Brain microvascular endothelial cell (primary cell): ENCODE measurements around the gene KLF13.

Experiments
- DNase-seq: peaks from one replicate; pipeline ENCODE4 v3.0.0-alpha.2; 2020
- H3K27ac ChIP-seq: fragments of 250-450 bp; sonication (Bioruptor Pico); 2 replicates; pipeline ENCODE4 v1.5.1; 2020; ENCODE audit warnings: mild to moderate bottlenecking, moderate library complexity
- H3K27me3 ChIP-seq: fragments of 250-450 bp; sonication (Bioruptor Pico); replicated peaks from 2 replicates; pipeline ENCODE4 v1.5.1; 2020; ENCODE audit warnings: mild to moderate bottlenecking
- H3K36me3 ChIP-seq: fragments of 250-450 bp; sonication (Bioruptor Pico); replicated peaks from 2 replicates; pipeline ENCODE4 v1.5.1; 2020; ENCODE audit warnings: mild to moderate bottlenecking
- H3K4me3 ChIP-seq: 2 replicates; pipeline ENCODE4 v1.5.1; 2011; ENCODE audit warnings: low read depth, mild to moderate bottlenecking, control low read depth, low read length, moderate library complexity
- in situ Hi-C: cut with HindIII; loops from 2 replicates; pipeline ENCODE4 v1.10.0; 2017; ENCODE audit warnings: low sequenced_read_pairs, low pct_ligation_motif_present
- TF ChIP-seq, protein P1 (sequence below): IDR thresholded peaks from 2 replicates; pipeline ENCODE4 v1.5.1; 2011; ENCODE audit warnings: low read depth, mild to moderate bottlenecking, moderate library complexity, low read length, control low read depth, inconsistent platforms; ENCODE audit errors: missing control alignments

Gene KLF13

GRCh38 chr15:31317017-31317416 is 9.6 kb upstream of the KLF13 start:
- in situ Hi-C loops: loop anchor here (25.0 kb wide), 1 partner anchor 105 kb away; no protein-coding TSS in a partner anchor
- Histone ChIP-seq H3K4me3 (no peak overlapping the region), H3K27ac (no peak overlapping the region), H3K27me3 (peaks cover 2% of the 10 kb centered on the region), H3K36me3 (no peaks in the 10 kb centered on the region)
- TF ChIP-seq, protein P1, sequence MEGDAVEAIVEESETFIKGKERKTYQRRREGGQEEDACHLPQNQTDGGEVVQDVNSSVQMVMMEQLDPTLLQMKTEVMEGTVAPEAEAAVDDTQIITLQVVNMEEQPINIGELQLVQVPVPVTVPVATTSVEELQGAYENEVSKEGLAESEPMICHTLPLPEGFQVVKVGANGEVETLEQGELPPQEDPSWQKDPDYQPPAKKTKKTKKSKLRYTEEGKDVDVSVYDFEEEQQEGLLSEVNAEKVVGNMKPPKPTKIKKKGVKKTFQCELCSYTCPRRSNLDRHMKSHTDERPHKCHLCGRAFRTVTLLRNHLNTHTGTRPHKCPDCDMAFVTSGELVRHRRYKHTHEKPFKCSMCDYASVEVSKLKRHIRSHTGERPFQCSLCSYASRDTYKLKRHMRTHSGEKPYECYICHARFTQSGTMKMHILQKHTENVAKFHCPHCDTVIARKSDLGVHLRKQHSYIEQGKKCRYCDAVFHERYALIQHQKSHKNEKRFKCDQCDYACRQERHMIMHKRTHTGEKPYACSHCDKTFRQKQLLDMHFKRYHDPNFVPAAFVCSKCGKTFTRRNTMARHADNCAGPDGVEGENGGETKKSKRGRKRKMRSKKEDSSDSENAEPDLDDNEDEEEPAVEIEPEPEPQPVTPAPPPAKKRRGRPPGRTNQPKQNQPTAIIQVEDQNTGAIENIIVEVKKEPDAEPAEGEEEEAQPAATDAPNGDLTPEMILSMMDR: no peak
- DNase-seq: no peak

DNA sequence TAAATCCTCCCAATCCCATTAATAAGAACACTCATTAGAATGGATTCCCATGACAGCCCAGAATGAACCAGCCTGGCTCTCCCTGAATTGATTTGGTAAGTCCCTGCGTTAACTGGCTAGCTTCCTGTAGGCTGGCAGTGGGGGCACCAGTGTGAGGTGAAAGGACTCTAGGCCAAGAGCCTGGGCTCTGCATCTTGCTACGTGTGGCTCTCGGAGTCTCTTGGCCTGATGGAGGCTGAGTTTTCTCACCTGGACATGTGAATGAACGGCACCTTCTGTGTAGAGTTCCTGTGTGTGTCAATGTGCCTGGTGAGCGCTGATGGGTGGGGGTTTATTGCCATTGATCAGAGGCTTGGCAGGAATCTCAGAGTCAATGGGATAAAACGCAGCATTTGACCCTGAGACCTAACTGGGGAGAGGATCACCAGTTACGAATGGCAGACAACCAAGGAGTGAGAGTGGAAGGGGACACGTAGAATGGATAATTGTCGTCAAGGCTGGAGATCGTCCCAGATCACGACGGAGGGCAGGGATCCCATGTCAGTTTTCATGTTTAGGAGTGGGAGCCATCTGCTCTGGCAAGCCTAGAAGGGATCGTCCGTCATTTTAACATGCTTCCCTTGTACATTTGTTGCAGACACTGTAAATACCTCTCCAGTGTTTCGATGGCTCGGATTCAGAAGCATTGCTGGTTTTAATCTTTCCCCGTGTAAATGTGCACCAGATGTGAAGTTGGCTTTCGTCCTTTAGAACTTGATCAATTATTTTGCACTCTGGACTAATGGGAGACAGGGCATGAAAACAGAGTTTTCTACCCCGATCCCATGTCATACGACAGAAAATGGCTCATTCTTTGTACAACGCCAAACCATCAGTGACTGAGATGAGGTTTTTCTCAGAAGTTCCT is 9.0 kb upstream of the KLF13 start:
- in situ Hi-C loops: loop anchor here (25.0 kb wide), 1 partner anchor 105 kb away; no protein-coding TSS in a partner anchor
- Histone ChIP-seq H3K27ac (no peak overlapping the region), H3K4me3 (no peak overlapping the region), H3K27me3 (peaks cover 2% of the 10 kb centered on the region), H3K36me3 (no peaks in the 10 kb centered on the region)
- no peak for DNase-seq
- TF ChIP-seq, protein P1: no peak

GRCh38 chr15:31318429-31318828 is 8.2 kb upstream of the KLF13 start:
- H3K27ac ChIP-seq: no peak overlapping the region
- no peaks in the 10 kb centered on the region for H3K36me3 ChIP-seq
- peaks cover 2% of the 10 kb centered on the region for H3K27me3 ChIP-seq
- DNase-seq: no peak
- H3K4me3 ChIP-seq: no peak overlapping the region
- TF ChIP-seq, protein P1: no peak
- in situ Hi-C loops: loop anchor here (25.0 kb wide), 1 partner anchor 106 kb away; no protein-coding TSS in a partner anchor

GRCh38 chr15:31320022-31320421 is 6.6 kb upstream of the KLF13 start:
- H3K4me3 ChIP-seq: no peak overlapping the region
- DNase-seq: no peak
- TF ChIP-seq, protein P1: no peak

DNA sequence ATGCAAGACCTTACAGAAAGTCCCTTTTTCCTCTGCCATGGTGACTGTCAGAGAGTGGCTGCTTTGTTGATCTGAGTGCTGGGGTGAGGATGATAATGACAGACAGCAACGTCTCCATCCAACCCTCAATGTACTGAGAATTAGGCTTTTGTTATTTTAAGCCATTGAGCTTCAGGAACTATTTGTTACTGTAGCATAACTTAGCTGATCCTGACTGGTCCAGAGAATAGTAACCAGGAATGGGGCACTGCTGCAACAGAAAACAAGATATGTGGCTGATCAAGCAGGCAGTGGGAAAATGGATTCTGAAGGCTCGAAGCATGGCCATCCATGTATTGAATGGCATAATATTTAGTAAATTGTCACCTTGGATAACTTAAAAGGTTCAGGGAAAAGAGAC is 5.2 kb upstream of the KLF13 start:
- Histone ChIP-seq H3K27ac (no peak overlapping the region), H3K36me3 (no peaks in the 10 kb centered on the region), H3K27me3 (peaks cover 2% of the 10 kb centered on the region), H3K4me3 (no peak overlapping the region)
- DNase-seq: no peak
- TF ChIP-seq, protein P1: no peak
- in situ Hi-C loops: loop anchor here (25.0 kb wide), 1 partner anchor 109 kb away; no protein-coding TSS in a partner anchor

More at GRCh38 chr15:31320022-31320421, 6.6 kb upstream of the KLF13 start:
- Histone ChIP-seq H3K36me3 (no peaks in the 10 kb centered on the region), H3K27me3 (peaks cover 2% of the 10 kb centered on the region), H3K27ac (no peak overlapping the region)
- in situ Hi-C loops: loop anchor here (25.0 kb wide), 1 partner anchor 108 kb away; no protein-coding TSS in a partner anchor
